K562 (cell line): ENCODE data around the gene HAUS6. TPM values are rescaled to one million over a fixed set of nuclear protein-coding genes. Genes with fewer than 3 reads are reported as not detected.

Experiments
- ATAC-seq: fragments of 200-7000 bp; cut with Tn5 transposase; 3 replicates; pipeline ENCODE4 v1.9.1; 2020; ENCODE audit warnings: moderate library complexity
- BruUV-seq: library from RNA; stranded (reverse); fragments of 400-500 nt; replicated peaks from 2 replicates; lab custom pipeline; 2021; lab: Mats Ljungman, UMichigan
- CTCF ChIA-PET: fragments of 300-600 bp; formaldehyde crosslinking; extraction: SDS; loops from one replicate; lab custom pipeline; 2021; ENCODE audit warnings: low intra/inter-chr PET ratio; lab: Yijun Ruan, JAX
- POLR2A ChIA-PET: fragments of 300-600, 350-650 bp; sonication (Branson Sonifier 250); formaldehyde crosslinking; extraction: SDS; loops from one replicate; lab custom pipeline; 2021; ENCODE audit warnings: antibody characterized with exemption, inconsistent platforms; lab: Yijun Ruan, JAX
- DNase-seq, 4 experiments: peaks; one replicate each; pipeline versions ENCODE4 v3.0.0 to v3.0.0-alpha.2; 2011 to 2018; ENCODE audit warnings: low spot score in 3 of 4, mixed read lengths in 3 of 4; ENCODE audit errors: extremely low read depth in 1 of 4
- FAIRE-seq: peaks from 2 replicates; lab custom pipeline; 2011; peaks lifted over from hg19 to GRCh38; lab: Jason Lieb, UNC
- H2AFZ ChIP-seq: 2 replicates; pipeline ENCODE4 v1.6.0; 2011; ENCODE audit warnings: low read depth, low read length, control low read depth, inconsistent platforms
- H3K27ac ChIP-seq: fragments of 200-600 bp; 3 replicates; pipeline ENCODE4 v1.8.0; 2011; ENCODE audit warnings: low read depth, mild to moderate bottlenecking, control low read depth, inconsistent platforms, low read length, moderate library complexity, mixed read lengths; ENCODE audit errors: extremely low read depth
- H3K27me3 ChIP-seq, 2 experiments: fragments of 300-600 bp in 1 of 2; 2 replicates in 1 of 2; 3 replicates in 1 of 2; pipeline versions ENCODE4 v1.6.0 to v1.8.0; 2011; ENCODE audit warnings: inconsistent platforms in 2 of 2, low read length in 2 of 2, mild to moderate bottlenecking in 1 of 2, mixed read lengths in 1 of 2, moderate library complexity in 1 of 2; ENCODE audit not compliant: control insufficient read depth in 2 of 2, insufficient read depth in 2 of 2
- H3K36me3 ChIP-seq: fragments of 300-600 bp; 3 replicates; pipeline ENCODE4 v1.8.0; 2011; ENCODE audit warnings: mild to moderate bottlenecking, low read length, inconsistent platforms; ENCODE audit not compliant: control insufficient read depth, insufficient read depth
- H3K4me1 ChIP-seq, 2 experiments: fragments of 200-600 bp in 1 of 2; replicated peaks in 1 of 2; 2 replicates in 1 of 2; 3 replicates in 1 of 2; pipeline versions ENCODE4 v1.5.1 to v1.8.0; 2011; ENCODE audit warnings: inconsistent platforms in 2 of 2, low read length in 2 of 2, mild to moderate bottlenecking in 1 of 2, mixed read lengths in 1 of 2, moderate library complexity in 1 of 2; ENCODE audit not compliant: control insufficient read depth in 2 of 2, insufficient read depth in 2 of 2
- H3K4me2 ChIP-seq: 2 replicates; pipeline ENCODE4 v1.6.1; 2011; ENCODE audit warnings: low read length, control low read depth, inconsistent platforms, mixed read lengths; ENCODE audit not compliant: insufficient read depth
- H3K4me3 ChIP-seq: fragments of 200-600 bp; sonication (generic), shearing (Covaris generic); 2 replicates; pipeline ENCODE4 v1.5.1; 2016; ENCODE audit warnings: control low read depth, inconsistent platforms
- H3K79me2 ChIP-seq: fragments of 200-600 bp; 3 replicates; pipeline ENCODE4 v1.8.0; 2011; ENCODE audit warnings: low read length, inconsistent platforms; ENCODE audit not compliant: control insufficient read depth, insufficient read depth
- H3K9ac ChIP-seq, 2 experiments: 2 replicates each; pipeline versions ENCODE4 v1.6.0 to v1.6.1; 2011; ENCODE audit warnings: low read depth in 2 of 2, low read length in 2 of 2, control low read depth in 1 of 2, inconsistent platforms in 1 of 2, mild to moderate bottlenecking in 1 of 2, mixed read lengths in 1 of 2; ENCODE audit not compliant: insufficient read depth in 1 of 2
- H3K9me1 ChIP-seq: one replicate; pipeline ENCODE4 v1.6.0; 2011; ENCODE audit warnings: inconsistent platforms, mild to moderate bottlenecking, low read length, moderate library complexity; ENCODE audit not compliant: control insufficient read depth, insufficient read depth
- H3K9me3 ChIP-seq: replicated peaks from 2 replicates; pipeline ENCODE4 v1.5.1; 2011; ENCODE audit warnings: low read depth, low read length, inconsistent platforms; ENCODE audit not compliant: control insufficient read depth, insufficient read depth
- H4K20me1 ChIP-seq: replicated peaks from 2 replicates; pipeline ENCODE4 v1.6.1; 2011; ENCODE audit warnings: low read length, inconsistent platforms, mixed read lengths; ENCODE audit not compliant: control insufficient read depth, insufficient read depth
- BCL6 ChIP-seq: fragments of 250-450 bp; sonication (Bioruptor Pico); IDR thresholded peaks from 2 replicates; pipeline ENCODE4 v1.4.0; 2020
- CBFB ChIP-seq: sonication (generic); formaldehyde crosslinking; IDR thresholded peaks from 2 replicates; pipeline ENCODE4 v1.4.0; 2020; ENCODE audit warnings: mild to moderate bottlenecking, missing genetic modification reagents
- HDAC6 ChIP-seq: IDR thresholded peaks from 2 replicates; pipeline ENCODE4 v1.6.1; 2012; ENCODE audit warnings: low read depth, mild to moderate bottlenecking, control low read depth, inconsistent platforms, low read length, moderate library complexity
- IRF9 ChIP-seq: fragments of 450-650 bp; IDR thresholded peaks from 2 replicates; pipeline ENCODE4 v1.6.1; 2016; ENCODE audit warnings: missing biosample characterization, missing genetic modification characterization
- MGA ChIP-seq: fragments of 450-650 bp; IDR thresholded peaks from 2 replicates; pipeline ENCODE4 v1.6.1; 2016; ENCODE audit warnings: mild to moderate bottlenecking, moderate library complexity
- PCBP2 ChIP-seq: fragments of 200-400 bp; formaldehyde crosslinking; IDR thresholded peaks from 2 replicates; pipeline ENCODE4 v1.6.1; 2018; ENCODE audit warnings: low read length, low read depth, mild to moderate bottlenecking, moderate library complexity; ENCODE audit not compliant: poor library complexity, severe bottlenecking
- WGBS: fragments of 100-300 bp; shearing (Covaris generic); methylation state at CpG from one replicate; pipeline ENCODE4 v1.1.6; 2016; ENCODE audit warnings: low coverage, mixed read lengths; ENCODE audit not compliant: insufficient coverage; ENCODE audit errors: missing lambda C conversion rate; 5-methylcytosine and 5-hydroxymethylcytosine counted together
- in situ Hi-C: fragments of 300-500 bp; cut with MboI; formaldehyde crosslinking; loops from 4 replicates; pipeline ENCODE4 v1.15.0; 2018; ENCODE audit warnings: inconsistent platforms, mixed read lengths
- intact Hi-C: fragments of 100-400 bp; cut with micrococcal nuclease; formaldehyde crosslinking; loops from 2 replicates; pipeline ENCODE4 v1.14.2; 2022
- polyA plus RNA-seq, 8 experiments: library from polyadenylated mRNA; depleted of rRNA in 4 of 8; stranded (reverse) in 5 of 8; unstranded in 3 of 8; fragments of >200 nt; fragmentation: Nextera tagmentation in 2 of 8; fragmentation: Illumina TruSeq in 1 of 8; extraction: Ambion mirVana in 2 of 8; extraction: Trizol in 1 of 8; gene quantifications; 2 replicates each; pipeline versions ENCODE4 v1.2.1 to v1.2.3, GENCODE V29; 2011 to 2014; ENCODE audit warnings: inconsistent platforms in 1 of 8, missing spikeins in 1 of 8
- total RNA-seq, 7 experiments: library from RNA; depleted of rRNA in 6 of 7; stranded (reverse); fragments of >200 nt in 6 of 7; fragmentation: Illumina TruSeq in 2 of 7; extraction: Trizol in 2 of 7; gene quantifications; 2 replicates each; pipeline versions ENCODE4 v1.2.1 to v1.2.3, GENCODE V29; 2011 to 2021; ENCODE audit warnings: low replicate concordance in 1 of 7

Gene HAUS6
- total and polyA plus RNA-seq, 9 of the 15 experiments (the other 6 are each of a cell fraction or from before 2014, with no cell fraction given): 10.2 to 31.7 (median 23.1) TPM

GRCh38 chr9:19119801-19120440 lies 17.2 kb upstream of the HAUS6 start:
- no peak for FAIRE-seq
- H3K27ac ChIP-seq: no peak overlapping the region
- H2AFZ ChIP-seq: no peak overlapping the region
- no peaks in the 10 kb centered on the region for H3K9me3 ChIP-seq
- intact Hi-C loops: no loop called here
- ChIA-PET CTCF (no interaction called here), POLR2A (interaction anchor here (0.9 kb wide), 1 partner anchor 9 kb away, joined by 3 read pairs; no protein-coding TSS in a partner anchor)
- H3K4me3 ChIP-seq: no peak overlapping the region
- no peak overlapping the region for H3K4me2 ChIP-seq
- no peak for DNase-seq
- H3K4me1 ChIP-seq: peaks cover 0 to 15% of the 10 kb centered on the region in 2 experiments; a peak in 2 of 5 replicates
- H3K9ac ChIP-seq: no peak overlapping the region
- TF ChIP-seq IRF9 (tag) (no peak), MGA (no peak), CBFB (no peak), HDAC6 (no peak), PCBP2 (no peak), BCL6 (CRISPR knock-in tag) (no peak)
- BruUV-seq: no TSS peak
- no peaks in the 10 kb centered on the region for H3K27me3 ChIP-seq
- H3K79me2 ChIP-seq: peaks cover 8% of the 10 kb centered on the region; the same call in 2 of the 3 replicates
- WGBS: 84% methylated on average over 7 of the region's 7 CpGs
- no peaks in the 10 kb centered on the region for H3K9me1 ChIP-seq
- H3K36me3 ChIP-seq: peaks cover 87% of the 10 kb centered on the region
- ATAC-seq: no peak
- no peaks in the 10 kb centered on the region for H4K20me1 ChIP-seq
- in situ Hi-C loops: no loop called here
